Esophagus muscularis mucosa (tissue), 4 donors: ENCODE results near the gene FAM117B.

Experiments
- CTCF ChIP-seq, 3 experiments: fragments of 200-600 bp in 2 of 3; fragments of 450-650 bp in 1 of 3; sonication (generic) in 2 of 3; IDR thresholded peaks; one replicate each; pipeline ENCODE4 v1.5.1; 2017 to 2019; ENCODE audit warnings: antibody characterized with exemption in 3 of 3, mild to moderate bottlenecking in 2 of 3, moderate library complexity in 1 of 3
- EP300 ChIP-seq: sonication (generic); formaldehyde crosslinking; IDR thresholded peaks from one replicate; pipeline ENCODE4 v1.6.1; 2017; ENCODE audit warnings: antibody characterized with exemption
- POLR2A ChIP-seq: fragments of 450-650 bp; IDR thresholded peaks from one replicate; pipeline ENCODE4 v1.6.1; 2017; ENCODE audit warnings: antibody characterized with exemption, moderate library complexity, mild to moderate bottlenecking, low read depth
- POLR2AphosphoS5 ChIP-seq, 2 donors: sonication (generic); formaldehyde crosslinking; IDR thresholded peaks; one replicate each; pipeline ENCODE4 v1.6.1; 2017; ENCODE audit warnings: antibody characterized with exemption in 2 of 2

DNA sequence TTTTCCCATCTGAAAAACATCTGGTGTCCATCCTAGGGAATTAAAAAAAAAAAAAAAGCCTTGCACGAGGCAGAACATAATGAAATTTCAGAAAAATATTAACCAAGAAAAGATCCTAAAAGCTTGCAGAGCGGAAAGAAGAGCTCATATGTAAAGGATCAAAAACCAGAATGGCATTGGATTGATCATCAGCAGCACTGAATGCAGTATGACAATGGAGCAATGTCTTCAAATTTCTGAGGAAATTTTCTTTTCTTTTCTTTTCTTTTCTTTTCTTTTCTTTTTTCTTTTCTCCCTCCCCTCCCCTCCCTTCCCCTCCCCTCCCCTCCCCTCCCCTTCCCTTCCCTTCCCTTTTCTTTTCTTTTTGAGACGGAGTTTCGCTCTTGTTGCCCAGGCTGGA, 21.3 kb upstream of the FAM117B start:
- TF ChIP-seq POLR2AphosphoS5 (IDR thresholded peaks at IDR 0.05) (no peak), CTCF (IDR thresholded peaks at IDR 0.05) (no peak), POLR2A (no peak), EP300 (no peak)
